GM18868 (cell line): ENCODE results near the gene CLINT1.
"Not testable (repeated sequence)": the region's sequence is repeated elsewhere in the genome, so short reads cannot be mapped to it uniquely, and the experiment has no call there.

Source experiments
- ATAC-seq: cut with Tn5 transposase; IDR thresholded peaks from one replicate; pipeline ENCODE4 v1.9.1; 2021; ENCODE audit warnings: mild to moderate bottlenecking, moderate library complexity; ENCODE audit not compliant: unreplicated experiment

CLINT1 gene

DNA sequence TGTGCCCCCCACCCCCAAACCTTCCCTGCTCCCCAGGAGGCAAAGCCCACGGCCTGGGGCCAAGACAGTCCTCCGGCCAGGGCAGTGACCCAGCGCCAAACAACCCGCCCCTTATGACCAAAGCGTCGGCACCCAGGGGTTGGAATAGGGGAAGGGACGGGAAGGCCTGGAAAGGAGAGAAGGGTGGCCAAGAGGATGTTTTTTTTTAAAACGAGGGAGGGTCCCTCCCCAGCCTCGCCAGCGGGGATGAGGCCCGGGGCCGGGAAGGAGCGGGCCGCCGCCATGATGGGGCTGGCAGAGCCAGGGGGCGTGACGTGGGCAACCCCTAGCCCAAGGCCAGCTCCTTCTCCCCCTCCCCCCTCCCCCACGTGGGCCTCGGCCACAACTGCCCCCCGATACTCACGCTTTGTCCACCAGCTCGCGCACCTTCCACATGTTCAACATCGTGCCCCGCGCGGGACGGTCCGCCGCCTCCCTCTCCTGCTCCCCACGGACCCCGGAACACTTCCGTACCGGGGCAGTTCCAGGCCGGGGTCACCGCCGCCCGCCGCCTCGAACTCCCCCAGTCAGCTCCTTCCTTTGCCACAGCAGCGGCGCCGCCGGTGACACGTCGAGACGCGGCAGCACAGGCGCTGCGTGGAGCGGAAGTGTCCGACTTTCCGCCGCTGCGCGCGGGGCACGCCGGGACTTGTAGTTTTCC is at the start of gene CLINT1:
CLINT1 (minus strand) TSS at position 619 of the 700 bp plus-strand sequence; CDS start at position 444, 175 bp downstream.
- ATAC-seq = peak; percentile 68

DNA sequence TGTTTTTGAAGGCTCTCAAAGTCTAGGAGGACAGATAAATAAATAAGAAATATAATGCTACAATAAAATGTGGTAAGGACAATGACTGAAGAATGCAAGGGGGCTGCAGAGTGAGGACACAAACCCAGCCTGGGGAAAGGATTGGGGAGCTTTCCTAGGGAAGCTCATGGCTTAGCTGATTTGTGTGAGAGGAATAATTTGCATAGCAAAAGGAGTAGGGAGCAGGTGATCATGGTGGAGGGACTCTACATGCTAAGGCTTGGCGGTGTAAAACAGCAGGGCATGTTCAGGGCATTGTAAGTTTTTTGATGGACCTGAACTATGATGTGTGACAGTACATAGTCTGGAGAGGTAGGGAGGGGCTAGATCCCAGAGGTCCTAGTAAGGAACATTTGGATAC is 49.5 kb upstream of the CLINT1 start:
- ATAC-seq = no peak

DNA sequence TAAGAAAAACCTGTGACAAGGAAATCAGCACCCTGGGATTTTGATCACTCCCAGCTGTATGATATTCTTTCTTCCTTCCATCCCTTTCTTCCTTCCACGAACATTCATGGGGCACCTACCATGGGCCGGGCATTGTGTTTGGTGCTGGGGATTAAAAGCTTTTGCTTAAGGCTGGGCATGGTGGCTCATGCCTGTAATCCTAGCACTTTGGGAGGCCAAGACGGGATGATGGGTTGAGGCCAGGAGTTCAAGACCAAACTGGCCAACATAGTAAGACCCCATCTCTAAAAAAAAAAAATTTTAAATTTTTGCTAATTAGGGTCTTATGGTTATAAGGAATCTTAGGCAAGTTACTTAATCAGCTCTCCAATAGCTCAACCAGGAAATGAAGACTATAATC is 48.5 kb upstream of the CLINT1 start:
- ATAC-seq = no peak

DNA sequence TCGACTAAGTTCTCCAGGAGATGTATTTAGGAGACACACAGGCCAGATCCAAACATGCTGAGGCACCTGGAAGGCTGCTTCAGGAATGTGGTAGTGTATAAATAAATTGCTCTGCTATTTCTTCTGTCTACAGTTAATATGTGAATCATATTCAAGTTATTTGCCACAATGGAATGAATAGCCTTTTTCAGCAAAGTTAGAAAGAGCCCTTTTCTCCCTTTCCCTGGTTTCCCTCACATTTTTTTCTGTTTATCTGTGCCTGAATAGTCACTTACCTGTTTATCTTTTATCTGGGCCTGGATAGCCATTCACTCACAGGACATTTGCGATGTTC is 44.1 kb upstream of the CLINT1 start:
- ATAC-seq = no peak

DNA sequence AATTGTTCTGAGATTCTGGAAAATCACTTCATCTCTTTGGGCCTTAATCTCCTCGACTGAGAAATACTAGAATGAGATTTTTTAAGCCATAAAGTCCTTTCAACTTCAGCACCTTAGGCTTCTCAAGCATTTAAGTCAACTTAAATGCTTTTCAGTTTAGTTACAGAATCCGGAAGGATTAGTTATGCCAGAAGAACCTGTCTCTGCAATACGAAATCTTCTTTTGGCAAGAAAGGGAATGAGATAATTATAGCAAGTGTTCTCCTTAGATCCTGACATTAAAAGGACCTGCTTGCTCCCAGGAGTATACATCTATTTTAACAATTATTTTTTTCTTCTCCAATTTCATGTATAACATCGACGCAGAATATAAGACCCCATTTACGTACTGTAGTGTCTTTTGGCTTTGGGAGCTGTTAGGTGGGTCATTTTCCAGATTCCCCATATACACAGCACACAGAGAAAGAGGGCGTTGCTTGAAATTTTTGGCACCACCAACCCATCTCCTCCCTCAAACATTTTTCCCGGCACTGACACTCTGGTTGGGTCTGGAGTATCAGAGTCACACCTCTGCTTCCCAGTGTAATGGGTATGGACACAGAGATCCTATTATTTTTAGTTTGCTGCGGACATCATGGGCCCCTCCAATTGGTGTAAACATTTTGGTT is 43.6 kb upstream of the CLINT1 start:
- ATAC-seq = no peak

DNA sequence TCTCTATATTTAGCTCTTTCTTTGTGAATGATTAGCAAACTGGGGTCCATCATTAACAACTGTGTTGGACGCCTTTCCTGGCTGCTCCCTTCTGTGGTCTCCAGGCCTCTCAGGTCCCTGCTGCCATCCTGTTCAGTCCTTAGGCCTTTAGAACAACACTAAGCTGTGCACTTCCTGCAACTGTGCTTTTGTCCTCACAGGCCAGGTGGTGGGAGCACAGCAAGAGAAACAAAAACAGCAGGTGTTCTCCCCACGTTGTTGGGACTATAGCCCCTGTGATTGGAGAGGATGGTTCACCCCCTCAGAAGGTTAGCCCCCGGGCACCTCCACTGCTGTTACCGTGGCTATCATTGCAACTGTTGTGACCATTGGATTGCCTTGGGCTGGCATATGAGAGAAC is 41.7 kb upstream of the CLINT1 start:
- ATAC-seq = no peak

DNA sequence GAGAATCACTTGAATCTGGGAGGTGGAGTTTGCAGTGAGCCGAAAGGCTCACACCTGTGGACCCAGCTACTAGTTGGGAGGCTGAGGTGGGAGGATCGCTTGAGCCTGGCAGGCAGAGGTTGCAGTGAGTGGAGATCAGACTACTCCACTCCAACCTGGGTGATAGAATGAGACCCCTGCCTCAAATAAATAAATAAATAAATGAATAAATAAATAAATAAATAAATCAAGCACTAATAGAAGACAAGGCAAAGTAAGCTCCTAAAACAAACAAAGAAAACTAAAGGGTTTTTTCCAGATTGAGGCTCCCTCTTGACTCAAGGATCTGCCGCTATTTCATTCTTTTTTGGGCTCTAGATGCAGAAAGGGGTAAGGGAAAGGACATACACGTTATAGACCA is 34.7 kb upstream of the CLINT1 start:
- ATAC-seq = no peak

DNA sequence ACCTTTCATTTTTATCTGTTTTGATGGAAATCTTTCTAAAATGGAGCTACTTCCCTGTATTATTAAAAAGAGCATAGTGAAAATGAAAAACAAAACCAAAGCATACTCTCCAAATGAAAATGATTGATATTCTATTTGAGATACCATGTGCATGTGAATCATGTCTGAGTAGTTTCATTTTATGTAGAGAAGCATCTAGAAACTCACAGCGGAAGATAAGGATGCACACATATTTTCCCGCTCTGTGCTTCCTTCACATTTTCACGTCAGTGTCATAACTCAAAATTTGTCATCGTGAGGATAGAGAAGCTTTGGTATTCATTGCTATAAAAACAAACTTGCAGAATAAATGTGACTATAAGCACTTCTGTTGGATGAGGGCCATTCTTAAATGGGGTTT is 34.0 kb upstream of the CLINT1 start:
- ATAC-seq = no peak

DNA sequence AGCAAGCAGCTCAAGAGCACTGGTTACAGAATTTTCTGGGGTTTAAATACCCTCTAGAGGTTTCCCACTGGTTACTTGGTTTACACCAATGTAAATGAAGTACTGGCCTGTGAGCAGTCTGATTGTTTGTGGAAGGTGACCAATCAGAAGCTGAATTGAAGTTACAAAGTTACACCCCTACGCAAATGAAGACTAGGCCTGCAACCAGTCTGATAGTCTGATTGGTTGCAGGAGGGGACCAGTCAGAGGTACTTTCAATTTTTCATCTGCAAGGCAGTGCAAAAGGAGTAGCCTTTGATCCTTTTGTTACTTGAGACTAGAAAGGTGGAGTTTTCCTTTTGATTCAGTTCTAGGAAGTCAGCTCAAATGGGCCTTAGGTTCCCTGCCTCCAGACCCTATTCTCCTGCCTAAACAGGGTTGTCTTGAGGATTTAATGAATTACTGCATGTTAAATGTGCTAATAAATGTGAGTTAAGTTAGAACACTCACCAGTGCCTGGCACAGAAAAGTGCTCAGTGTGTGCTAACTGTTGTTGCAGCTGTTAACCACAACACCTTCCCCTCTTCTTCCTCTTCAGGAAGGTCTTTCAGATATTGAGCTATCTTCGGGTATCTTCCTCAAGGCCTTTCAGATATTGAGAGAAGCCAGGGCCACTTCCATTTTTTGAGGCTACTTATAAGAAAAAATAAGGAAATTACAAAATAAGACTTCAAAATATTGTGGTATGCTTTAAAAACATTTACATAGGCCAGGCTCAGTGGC is 32.1 kb upstream of the CLINT1 start:
- no peak for ATAC-seq

DNA sequence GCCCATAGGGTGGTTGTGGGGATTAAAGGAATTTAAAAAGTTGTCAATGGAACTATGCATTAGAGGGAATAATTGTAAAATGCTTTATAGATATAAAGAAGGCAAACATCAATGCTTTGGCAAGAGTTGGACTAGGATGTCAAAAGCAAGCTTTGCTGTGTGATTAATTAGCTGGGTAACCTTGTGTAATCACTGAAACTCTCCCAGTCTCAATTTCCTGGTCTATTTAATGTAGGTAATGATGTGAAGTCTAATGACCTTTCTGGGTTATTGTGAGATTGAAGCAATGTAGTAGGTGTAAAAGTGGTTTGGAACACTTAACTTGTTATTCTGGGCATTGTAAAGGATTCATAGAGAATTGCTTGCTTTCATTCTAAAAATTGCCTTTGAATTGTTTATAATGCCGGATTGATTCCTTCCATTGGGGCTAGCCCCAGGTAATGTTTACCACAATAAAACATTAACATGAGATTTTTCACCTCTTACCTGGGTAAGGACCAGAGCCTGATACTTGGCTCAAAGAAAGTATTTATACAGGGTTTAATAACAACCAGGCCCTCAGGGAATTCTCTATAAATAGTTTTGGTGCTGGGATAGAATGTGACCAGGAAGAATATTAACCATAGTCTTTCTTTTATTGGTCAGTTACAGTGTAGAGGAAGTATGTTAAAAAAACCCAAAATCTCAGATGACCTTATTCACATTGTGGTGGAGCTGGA is 30.0 kb upstream of the CLINT1 start:
- no peak for ATAC-seq

DNA sequence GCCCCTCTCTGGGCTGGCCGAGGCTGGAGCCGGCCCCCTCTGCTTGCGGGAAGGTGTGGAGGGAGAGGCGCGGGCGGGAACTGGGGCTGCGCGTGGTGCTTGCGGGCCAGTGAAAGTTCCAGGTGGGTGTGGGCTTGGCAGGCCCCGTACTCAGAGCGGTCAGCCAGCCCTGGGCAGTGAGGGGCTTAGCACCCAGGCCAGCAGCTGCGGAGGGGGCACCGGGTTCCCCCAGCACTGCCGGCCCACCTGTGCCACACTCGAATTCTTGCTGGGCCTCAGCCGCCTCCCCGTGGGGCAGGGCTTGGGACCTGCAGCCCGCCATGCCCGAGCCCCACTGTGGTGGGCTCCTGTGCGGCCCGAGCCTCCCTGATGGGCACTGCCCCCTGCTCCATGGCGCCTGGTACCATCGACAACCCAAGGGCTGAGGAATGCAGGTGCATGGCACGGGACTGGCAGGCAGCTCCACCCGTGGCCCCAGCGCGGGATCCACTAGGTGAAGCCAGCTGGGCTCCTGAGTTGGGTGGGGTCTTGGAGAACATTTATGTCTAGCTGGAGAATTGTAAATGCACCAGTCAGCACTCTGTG is 27.9 kb upstream of the CLINT1 start:
- ATAC-seq = no peak

DNA sequence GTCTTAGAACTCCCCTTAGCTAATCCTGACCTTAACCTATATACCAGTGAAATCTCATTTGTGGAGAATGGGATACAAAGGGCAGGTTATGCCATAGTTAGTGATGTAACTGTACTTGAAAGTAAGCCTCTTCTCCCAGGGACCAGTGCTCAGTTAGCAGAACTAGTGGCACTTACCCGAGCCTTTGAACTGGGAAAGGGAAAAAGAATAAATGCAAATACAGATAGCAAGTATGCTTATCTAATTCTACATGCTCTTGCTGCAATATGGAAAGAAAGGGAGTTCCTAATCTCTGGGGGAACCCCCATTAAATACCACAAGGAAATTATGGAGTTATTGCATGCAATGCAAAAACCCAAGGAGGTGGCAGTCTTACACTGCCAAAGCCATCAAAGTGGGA is 26.1 kb upstream of the CLINT1 start:
- ATAC-seq = not testable (repeated sequence)

DNA sequence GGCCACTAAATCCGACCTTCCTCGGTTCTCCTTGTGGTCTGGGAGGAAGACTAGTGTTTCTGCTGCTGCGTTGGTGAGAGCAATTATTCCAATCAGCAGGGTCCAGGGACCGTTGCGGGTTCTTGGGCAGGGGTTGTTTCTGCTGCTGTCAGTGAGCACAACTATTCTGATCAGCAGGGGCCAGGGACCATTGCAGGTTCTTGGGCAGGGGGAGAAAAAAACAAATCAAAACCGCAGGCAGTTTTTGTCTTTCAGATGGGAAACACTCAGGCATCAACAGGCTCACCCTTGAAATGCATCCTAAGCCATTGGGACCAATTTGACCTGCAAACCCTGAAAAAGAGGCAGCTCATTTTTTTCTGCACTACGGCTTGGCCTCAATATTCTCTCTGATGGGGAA is 22.6 kb upstream of the CLINT1 start:
- not testable (repeated sequence) for ATAC-seq

DNA sequence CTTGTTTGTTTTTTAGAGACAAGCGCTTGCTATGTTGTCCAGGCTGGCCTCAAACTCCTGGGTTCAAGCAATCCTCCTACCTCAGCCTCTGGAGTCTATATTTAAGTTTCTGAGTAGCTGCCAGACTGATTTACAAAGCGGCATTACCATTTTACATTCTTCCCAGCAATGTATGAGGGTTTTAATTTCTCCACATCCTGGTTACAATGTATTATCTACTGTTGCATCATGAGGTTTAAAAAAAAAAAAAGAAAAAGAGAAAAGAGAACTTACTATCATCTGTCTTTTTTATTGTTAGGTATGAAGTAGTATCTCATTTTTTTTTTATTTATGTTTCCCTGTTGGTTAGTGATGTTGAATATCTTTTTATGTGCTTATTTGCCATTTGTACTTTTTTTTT is 18.9 kb upstream of the CLINT1 start:
- no peak for ATAC-seq

DNA sequence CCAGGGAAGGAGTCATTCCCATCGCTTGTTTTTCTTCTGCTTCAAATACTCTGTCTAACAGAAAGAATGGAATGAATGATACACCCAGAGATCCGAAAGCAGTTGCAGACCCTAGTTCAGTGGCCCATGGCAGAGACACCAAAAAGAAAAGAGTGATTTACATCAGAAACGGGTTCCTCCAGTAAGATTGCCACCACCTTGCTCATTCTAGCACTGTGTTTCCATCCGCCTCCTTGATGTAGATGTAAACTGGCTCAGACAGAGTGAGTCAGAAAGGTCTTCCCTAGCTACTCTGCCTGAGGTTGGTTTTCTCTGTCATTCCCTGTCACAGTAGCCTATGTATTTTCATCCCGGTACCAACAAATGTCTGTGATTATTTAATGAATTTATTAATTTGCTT is 15.9 kb upstream of the CLINT1 start:
- no peak for ATAC-seq

DNA sequence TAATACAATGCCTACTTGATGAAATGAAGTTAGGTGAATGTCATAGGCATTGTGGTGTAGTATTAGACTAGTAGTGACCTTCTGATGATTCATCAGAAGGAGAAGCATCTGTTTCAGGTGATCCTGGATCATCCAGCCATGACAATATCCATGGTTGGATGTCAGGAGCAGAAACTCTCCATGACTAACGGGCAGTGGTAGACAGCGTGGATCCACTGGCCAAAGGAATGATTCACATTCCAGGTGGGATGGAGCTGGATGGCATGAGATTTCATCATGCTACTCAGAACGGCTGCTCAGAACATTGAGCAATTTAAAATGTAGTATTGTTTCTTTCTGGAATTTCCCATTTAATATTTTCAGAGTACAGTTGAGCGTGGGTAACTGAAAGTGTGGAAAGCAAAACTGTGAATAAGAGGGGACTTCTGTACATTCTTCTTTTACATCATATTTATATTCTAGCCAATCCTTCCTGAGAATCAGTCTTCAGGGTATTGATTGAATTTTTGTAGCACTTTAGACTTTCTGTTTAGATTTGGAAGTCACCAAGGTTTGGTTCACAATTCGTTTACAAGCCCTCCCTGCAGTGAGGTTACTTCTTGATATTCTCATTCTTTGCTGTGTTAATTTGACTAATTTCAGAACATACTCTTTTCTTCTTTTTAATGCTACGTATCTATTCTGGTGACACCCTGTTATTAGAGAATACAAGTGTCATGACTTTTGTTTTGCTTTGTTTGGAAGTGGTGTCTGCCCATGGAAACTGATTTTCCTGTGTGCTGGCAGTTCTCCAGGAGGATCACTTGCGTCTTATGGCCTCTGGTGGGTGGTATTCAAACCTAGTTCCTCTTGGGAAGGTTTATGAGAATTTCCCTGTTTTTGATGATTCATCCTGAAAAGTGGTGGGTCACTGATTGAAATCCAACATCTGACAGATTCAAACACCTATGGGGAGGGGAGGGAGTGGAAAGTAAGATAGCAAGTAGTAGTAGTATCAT is 12.2 kb upstream of the CLINT1 start:
- peak; percentile 56 for ATAC-seq

DNA sequence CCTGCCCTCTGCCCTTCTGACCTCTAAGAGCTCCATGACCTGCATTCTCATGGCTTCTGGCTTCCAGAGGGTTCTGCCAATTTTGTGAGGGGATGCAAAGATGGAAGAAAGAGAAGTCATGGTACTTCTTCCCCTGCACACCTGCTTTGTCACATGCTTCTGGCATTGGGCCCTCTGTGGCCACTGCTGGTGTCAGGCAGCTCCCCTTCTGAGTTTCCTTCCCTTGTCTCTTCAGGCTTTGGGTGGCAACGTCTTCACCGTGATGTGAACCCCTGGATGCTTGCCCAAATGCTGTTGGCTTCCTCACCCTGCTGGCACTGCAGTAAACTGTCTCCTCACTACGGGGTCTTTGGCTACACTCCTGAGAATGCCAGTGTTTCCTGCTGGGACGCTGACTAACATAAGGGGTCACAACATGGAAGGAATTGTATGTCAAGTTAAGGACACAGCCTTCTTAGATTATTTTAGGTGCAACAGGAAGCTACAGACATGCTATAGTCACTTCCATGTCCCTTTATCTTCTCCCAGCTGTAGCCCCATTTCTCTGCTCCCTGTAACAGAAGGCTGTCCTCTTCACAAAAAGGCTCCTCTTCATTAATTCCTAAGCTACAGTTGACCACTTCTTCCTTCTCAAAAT is 8.9 kb upstream of the CLINT1 start:
- no peak for ATAC-seq

DNA sequence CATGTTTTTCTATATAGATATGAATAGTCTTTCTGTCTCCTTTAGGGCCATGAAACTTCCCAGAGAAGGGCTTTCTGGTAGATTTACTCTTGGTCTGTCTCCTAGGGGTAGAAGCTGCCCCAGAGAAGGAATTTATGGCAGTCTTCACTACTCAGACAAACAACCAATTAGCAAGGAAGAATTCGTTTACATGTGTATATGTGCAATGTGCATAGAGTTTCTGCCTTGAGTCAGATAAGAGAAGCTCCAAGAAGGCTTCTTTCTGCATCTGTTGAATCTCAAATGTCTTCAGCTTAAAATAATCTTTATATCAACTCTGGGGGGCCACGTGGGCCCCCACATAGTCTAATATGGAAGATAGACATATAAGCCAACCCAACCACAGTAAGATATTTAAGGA is 7.6 kb upstream of the CLINT1 start:
- ATAC-seq = no peak

DNA sequence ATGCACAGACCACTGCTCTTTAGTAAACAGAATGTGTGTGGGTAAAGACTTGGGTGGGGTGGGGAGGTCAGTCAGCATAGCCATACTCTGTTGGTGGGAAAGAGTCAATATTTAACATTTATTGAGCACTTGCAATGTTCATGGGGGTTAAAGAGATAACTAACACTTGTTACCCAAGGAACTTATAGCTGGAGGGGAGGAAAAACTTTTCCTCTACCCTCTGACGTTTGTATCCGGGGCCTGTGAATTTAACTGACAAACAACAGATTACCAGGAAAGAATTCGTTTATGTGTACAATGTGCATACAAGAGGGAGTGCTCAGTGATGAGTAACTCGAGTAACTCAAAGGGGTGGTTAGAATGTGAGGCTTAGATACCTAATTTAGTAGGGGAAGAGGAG is 6.8 kb upstream of the CLINT1 start:
- ATAC-seq = no peak
